Measurements from ENCODE around the gene DOCK10.
"Not testable (repeated sequence)": the region's sequence is repeated elsewhere in the genome, so short reads cannot be mapped to it uniquely, and the experiment has no call there.

Gene DOCK10

GRCh38 chr2:225041851-225042799 lies at the start of gene DOCK10:
TSS of gene DOCK10 (minus strand) at chr2:225042468. CDS start at chr2:225042374, 94 bp downstream.
- peak; percentile 80 for DNase-seq (ENCODE audit: low spot score)

GRCh38 chr2:225091336-225091735 lies 49.1 kb upstream of the DOCK10 start:
- peak; percentile 63 for DNase-seq (ENCODE audit: low spot score)

GRCh38 chr2:225090746-225091145 lies 48.5 kb upstream of the DOCK10 start:
- no peak for DNase-seq (ENCODE audit: low spot score)

- no peak for DNase-seq (ENCODE audit: low spot score)
Observed at GRCh38 chr2:225086915-225087314, 44.6 kb upstream of the DOCK10 start.

GRCh38 chr2:225086439-225086838 lies 44.2 kb upstream of the DOCK10 start:
- DNase-seq (ENCODE audit: low spot score) = no peak

GRCh38 chr2:225083276-225083675 lies 41.0 kb upstream of the DOCK10 start:
- DNase-seq (ENCODE audit: low spot score) = no peak

GRCh38 chr2:225076125-225076524 lies 33.9 kb upstream of the DOCK10 start:
- DNase-seq (ENCODE audit: low spot score) = peak; percentile 16

- DNase-seq (ENCODE audit: low spot score) = no peak
Observed at GRCh38 chr2:225074919-225075681, 32.8 kb upstream of the DOCK10 start.

GRCh38 chr2:225074366-225074765 lies 32.1 kb upstream of the DOCK10 start:
- no peak for DNase-seq (ENCODE audit: low spot score)

GRCh38 chr2:225073198-225073597 lies 30.9 kb upstream of the DOCK10 start:
- no peak for DNase-seq (ENCODE audit: low spot score)

- no peak for DNase-seq (ENCODE audit: low spot score)
Observed at GRCh38 chr2:225072444-225072843, 30.2 kb upstream of the DOCK10 start.

- no peak for DNase-seq (ENCODE audit: low spot score)
Observed at GRCh38 chr2:225070811-225071210, 28.5 kb upstream of the DOCK10 start.

- no peak for DNase-seq (ENCODE audit: low spot score)
Observed at GRCh38 chr2:225069966-225070365, 27.7 kb upstream of the DOCK10 start.

- DNase-seq (ENCODE audit: low spot score) = no peak
Observed at GRCh38 chr2:225069477-225069876, 27.2 kb upstream of the DOCK10 start.

GRCh38 chr2:225065882-225066281 lies 23.6 kb upstream of the DOCK10 start:
- no peak for DNase-seq (ENCODE audit: low spot score)

GRCh38 chr2:225064928-225065327 lies 22.7 kb upstream of the DOCK10 start:
- no peak for DNase-seq (ENCODE audit: low spot score)

GRCh38 chr2:225064362-225064761 lies 22.1 kb upstream of the DOCK10 start:
- DNase-seq (ENCODE audit: low spot score) = no peak

- DNase-seq (ENCODE audit: low spot score) = peak; percentile 12
Observed at GRCh38 chr2:225056330-225057073, 14.2 kb upstream of the DOCK10 start.

- no peak for DNase-seq (ENCODE audit: low spot score)
Observed at GRCh38 chr2:225055714-225056113, 13.4 kb upstream of the DOCK10 start.

GRCh38 chr2:225052703-225053102 lies 10.4 kb upstream of the DOCK10 start:
- DNase-seq (ENCODE audit: low spot score) = no peak

GRCh38 chr2:225047502-225047901 lies 5.2 kb upstream of the DOCK10 start:
- not testable (repeated sequence) for DNase-seq (ENCODE audit: low spot score)

- DNase-seq (ENCODE audit: low spot score) = no peak
Observed at GRCh38 chr2:225042800-225043167, 516 bp upstream of the DOCK10 start.
